HG02642 (cell line): ENCODE measurements around the gene USP47.

ENCODE experiments used
- ATAC-seq: cut with Tn5 transposase; IDR thresholded peaks from one replicate; pipeline ENCODE4 v1.9.1; 2021; ENCODE audit warnings: mild to moderate bottlenecking; ENCODE audit not compliant: unreplicated experiment, poor library complexity

USP47 gene

GRCh38 chr11:11989774-11990744 is 148.3 kb downstream of the USP47 start:
- no peak for ATAC-seq

- ATAC-seq = no peak
Measured at GRCh38 chr11:11992257-11993212, 150.8 kb downstream of the USP47 start.

- no peak for ATAC-seq
Measured at GRCh38 chr11:11993839-11994238, 152.1 kb downstream of the USP47 start.

- no peak for ATAC-seq
Measured at GRCh38 chr11:11995601-11996000, 153.8 kb downstream of the USP47 start.

- no peak for ATAC-seq
Measured at GRCh38 chr11:11996321-11997048, 154.7 kb downstream of the USP47 start.

GRCh38 chr11:11997049-11997322 is 155.2 kb downstream of the USP47 start:
- no peak for ATAC-seq

- ATAC-seq = no peak
Measured at GRCh38 chr11:11998091-11998781, 156.5 kb downstream of the USP47 start.

GRCh38 chr11:12001186-12001585 is 159.4 kb downstream of the USP47 start:
- no peak for ATAC-seq

GRCh38 chr11:12003336-12003735 is 161.6 kb downstream of the USP47 start:
- no peak for ATAC-seq

- ATAC-seq = no peak
Measured at GRCh38 chr11:12003815-12004214, 162.0 kb downstream of the USP47 start.

- no peak for ATAC-seq
Measured at GRCh38 chr11:12005061-12005460, 163.3 kb downstream of the USP47 start.

GRCh38 chr11:12005476-12005875 is 163.7 kb downstream of the USP47 start:
- no peak for ATAC-seq

GRCh38 chr11:12006552-12007229 is 164.9 kb downstream of the USP47 start:
- ATAC-seq = no peak

GRCh38 chr11:12007230-12007593 is 165.4 kb downstream of the USP47 start:
- ATAC-seq = no peak

- no peak for ATAC-seq
Measured at GRCh38 chr11:12007769-12008737, 166.3 kb downstream of the USP47 start, which contains the start of gene DKK3. DKK3 (minus strand) TSS chr11:12008626; CDS start chr11:12008582, 44 bp downstream.
